Right lobe of liver (tissue), 4 donors: Measurements from ENCODE around the gene TTR.

ENCODE experiments used
- CTCF ChIP-seq, 4 donors: fragments of 200-600 bp in 3 of 4; fragments of 450-650 bp in 1 of 4; IDR thresholded peaks; one replicate each; pipeline versions ENCODE4 v1.5.1 to v1.8.0; 2016 to 2022; ENCODE audit warnings: antibody characterized with exemption in 4 of 4, mild to moderate bottlenecking in 2 of 4
- POLR2A ChIP-seq: fragments of 450-650 bp; IDR thresholded peaks from one replicate; pipeline ENCODE4 v1.6.1; 2017; ENCODE audit warnings: antibody characterized with exemption, mild to moderate bottlenecking
- donor health status: DM: no; HTN: no; CAD: no.
- donor health status: DM: no; HTN: no; CAD: no.
- donor health status: DM: no; HTN: yes; CAD: no.

- no peak for TF ChIP-seq POLR2A
- TF ChIP-seq CTCF (IDR thresholded peaks at IDR 0.05) = no peak
Observed at GRCh38 chr18:31591113-31591512, 564 bp upstream of the TTR start.
